Measurements from ENCODE around the gene EVL. TPM values are rescaled to one million over a fixed set of nuclear protein-coding genes. Genes with fewer than 3 reads are reported as not detected.

EVL gene
- total RNA-seq, 1 donor, result 16.6 TPM

GRCh38 chr14:100138955-100139354 is 73.7 kb downstream of the EVL start:
- H3K4me1 ChIP-seq (ENCODE audit: insufficient read depth, low read length), result no peaks in the 10 kb centered on the region
- H3K36me3 ChIP-seq (ENCODE audit: insufficient read depth, low read length), result peaks cover 7% of the 10 kb centered on the region
- H3K4me3 ChIP-seq (ENCODE audit: insufficient read depth, low read length), result no peak overlapping the region
- no peak for DNase-seq (ENCODE audit: insufficient read length, low spot score, missing footprints)
- no peaks in the 10 kb centered on the region for H4K20me1 ChIP-seq (ENCODE audit: insufficient read depth, low read length)
- no peaks in the 10 kb centered on the region for H3K79me2 ChIP-seq (ENCODE audit: insufficient read depth, low read length)
- no peak overlapping the region for H2AFZ ChIP-seq (ENCODE audit: low read length)
- H3K27me3 ChIP-seq (ENCODE audit: insufficient read depth, low read length), result no peaks in the 10 kb centered on the region
- no peak overlapping the region for H3K27ac ChIP-seq (ENCODE audit: low read depth, low read length)
- H3K9me3 ChIP-seq (ENCODE audit: low read depth, low read length), result no peaks in the 10 kb centered on the region
- no peak for TF ChIP-seq CTCF (IDR thresholded peaks at IDR 0.05; ENCODE audit: extremely low read depth, low read depth, low read length)
- H3K4me2 ChIP-seq (ENCODE audit: insufficient read depth, low read length), result no peak overlapping the region

- no peak for TF ChIP-seq CTCF (IDR thresholded peaks at IDR 0.05; ENCODE audit: extremely low read depth, low read depth, low read length)
- Histone ChIP-seq H3K4me2 (ENCODE audit: insufficient read depth, low read length) (no peak overlapping the region), H4K20me1 (ENCODE audit: insufficient read depth, low read length) (no peaks in the 10 kb centered on the region), H3K79me2 (ENCODE audit: insufficient read depth, low read length) (no peaks in the 10 kb centered on the region), H3K4me3 (ENCODE audit: insufficient read depth, low read length) (no peak overlapping the region), H3K9me3 (ENCODE audit: low read depth, low read length) (no peaks in the 10 kb centered on the region), H3K27ac (ENCODE audit: low read depth, low read length) (no peak overlapping the region), H3K4me1 (ENCODE audit: insufficient read depth, low read length) (no peaks in the 10 kb centered on the region), H3K36me3 (ENCODE audit: insufficient read depth, low read length) (peaks cover 3% of the 10 kb centered on the region), H2AFZ (ENCODE audit: low read length) (no peak overlapping the region), H3K27me3 (ENCODE audit: insufficient read depth, low read length) (no peaks in the 10 kb centered on the region)
- DNase-seq (ENCODE audit: insufficient read length, low spot score, missing footprints), result peak; percentile 80
Measured at GRCh38 chr14:100140452-100141078, 75.3 kb downstream of the EVL start.

- Histone ChIP-seq H4K20me1 (ENCODE audit: insufficient read depth, low read length) (no peaks in the 10 kb centered on the region), H3K36me3 (ENCODE audit: insufficient read depth, low read length) (peaks cover 3% of the 10 kb centered on the region), H3K9me3 (ENCODE audit: low read depth, low read length) (no peaks in the 10 kb centered on the region), H3K4me1 (ENCODE audit: insufficient read depth, low read length) (no peaks in the 10 kb centered on the region), H3K27me3 (ENCODE audit: insufficient read depth, low read length) (no peaks in the 10 kb centered on the region), H2AFZ (ENCODE audit: low read length) (no peak overlapping the region), H3K4me2 (ENCODE audit: insufficient read depth, low read length) (no peak overlapping the region), H3K79me2 (ENCODE audit: insufficient read depth, low read length) (no peaks in the 10 kb centered on the region), H3K27ac (ENCODE audit: low read depth, low read length) (no peak overlapping the region), H3K4me3 (ENCODE audit: insufficient read depth, low read length) (no peak overlapping the region)
- no peak for DNase-seq (ENCODE audit: insufficient read length, low spot score, missing footprints)
- no peak for TF ChIP-seq CTCF (IDR thresholded peaks at IDR 0.05; ENCODE audit: extremely low read depth, low read depth, low read length)
Measured at GRCh38 chr14:100141098-100141497, 75.9 kb downstream of the EVL start.

GRCh38 chr14:100142073-100143040 is 77.1 kb downstream of the EVL start:
- no peak overlapping the region for H3K4me3 ChIP-seq (ENCODE audit: insufficient read depth, low read length)
- H2AFZ ChIP-seq (ENCODE audit: low read length), result no peak overlapping the region
- no peak for TF ChIP-seq CTCF (IDR thresholded peaks at IDR 0.05; ENCODE audit: extremely low read depth, low read depth, low read length)
- H3K27ac ChIP-seq (ENCODE audit: low read depth, low read length), result no peak overlapping the region
- H3K4me2 ChIP-seq (ENCODE audit: insufficient read depth, low read length), result no peak overlapping the region
- DNase-seq (ENCODE audit: insufficient read length, low spot score, missing footprints), result peak; percentile 86
- no peaks in the 10 kb centered on the region for H3K79me2 ChIP-seq (ENCODE audit: insufficient read depth, low read length)
- H3K9me3 ChIP-seq (ENCODE audit: low read depth, low read length), result no peaks in the 10 kb centered on the region
- no peaks in the 10 kb centered on the region for H3K4me1 ChIP-seq (ENCODE audit: insufficient read depth, low read length)
- H3K27me3 ChIP-seq (ENCODE audit: insufficient read depth, low read length), result no peaks in the 10 kb centered on the region
- H4K20me1 ChIP-seq (ENCODE audit: insufficient read depth, low read length), result no peaks in the 10 kb centered on the region
- peaks cover 3% of the 10 kb centered on the region for H3K36me3 ChIP-seq (ENCODE audit: insufficient read depth, low read length)

Measured in osteoblast (primary cell).